CD4-positive, alpha-beta T cell treated with Interleukin-4 for 1 hour (primary cell): ENCODE results near the gene PROKR1.
"Not testable (repeated sequence)": the region's sequence is repeated elsewhere in the genome, so short reads cannot be mapped to it uniquely, and the experiment has no call there.

Experiments used
- DNase-seq, 2 donors: peaks; one replicate each; pipeline ENCODE4 v3.0.0-alpha.2; 2020 to 2022

The PROKR1 gene

GRCh38 chr2:68659081-68659480 is 15.7 kb downstream of the PROKR1 start:
- no peak for DNase-seq

DNA sequence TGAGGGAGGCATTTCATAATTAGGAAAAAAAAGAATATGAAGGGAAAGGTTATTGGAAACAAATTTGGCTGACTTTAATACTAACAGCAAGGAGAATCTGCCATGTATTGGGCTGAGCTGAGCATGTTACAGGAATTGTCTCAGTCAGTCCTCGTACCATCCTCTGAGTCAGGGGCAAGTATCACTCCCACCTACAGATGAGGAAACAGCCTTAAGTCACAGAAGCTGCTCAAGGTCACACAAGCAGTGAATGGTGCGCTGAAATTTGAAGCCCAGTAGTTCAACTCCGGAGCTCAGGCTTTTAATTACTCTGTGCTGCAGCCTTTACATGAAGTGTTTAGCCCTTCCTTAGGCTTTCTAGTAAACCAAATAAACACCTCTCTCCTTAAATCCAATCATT is 17.3 kb downstream of the PROKR1 start:
- DNase-seq = no peak

GRCh38 chr2:68662466-68662865 is 19.1 kb downstream of the PROKR1 start:
- no peak for DNase-seq

- no peak for DNase-seq
Measured at GRCh38 chr2:68663371-68664156, 20.2 kb downstream of the PROKR1 start.

GRCh38 chr2:68667371-68667770 is 24.0 kb downstream of the PROKR1 start:
- DNase-seq = no peak

- no peak for DNase-seq
Measured at GRCh38 chr2:68669651-68670050, 26.3 kb downstream of the PROKR1 start.

DNA sequence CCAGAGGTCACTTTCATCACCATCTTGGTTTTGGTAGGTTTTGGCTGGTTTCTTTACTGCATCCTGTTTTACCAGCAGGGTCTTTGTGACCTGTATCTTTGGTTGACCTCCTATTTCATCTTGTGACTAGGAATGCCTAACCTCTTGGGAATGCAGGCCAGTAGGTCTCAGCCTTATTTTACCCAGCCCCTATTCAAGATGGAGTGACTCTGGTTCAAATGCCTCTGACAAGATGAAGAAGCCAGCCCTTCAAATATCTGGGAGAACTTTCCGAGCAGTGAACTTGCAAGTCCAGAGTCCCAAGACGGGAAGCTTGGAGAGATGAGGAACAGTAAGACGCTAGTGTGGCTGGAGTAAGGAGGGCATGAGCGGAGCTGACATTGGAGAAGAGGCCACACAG is 28.6 kb downstream of the PROKR1 start:
- DNase-seq = no peak

- DNase-seq = no peak
Measured at GRCh38 chr2:68673631-68674030, 30.3 kb downstream of the PROKR1 start.

- no peak for DNase-seq
Measured at GRCh38 chr2:68675470-68675869, 32.1 kb downstream of the PROKR1 start.

DNA sequence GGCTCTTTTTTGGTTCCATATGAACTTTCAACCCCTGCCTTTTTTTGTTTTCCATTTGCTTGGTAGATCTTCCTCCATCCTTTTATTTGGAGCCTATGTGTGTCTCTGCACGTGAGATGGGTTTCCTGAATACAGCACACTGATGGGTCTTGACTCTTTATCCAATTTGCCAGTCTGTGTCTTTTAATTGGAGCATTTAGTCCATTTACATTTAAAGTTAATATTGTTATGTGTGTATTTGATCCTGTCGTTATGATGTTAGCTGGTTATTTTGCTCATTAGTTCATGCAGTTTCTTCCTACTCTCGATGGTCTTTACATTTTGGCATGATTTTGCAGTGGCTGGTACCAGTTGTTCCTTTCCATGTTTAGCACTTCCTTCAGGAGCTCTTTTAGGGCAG is 34.5 kb downstream of the PROKR1 start:
- DNase-seq = not testable (repeated sequence)

DNA sequence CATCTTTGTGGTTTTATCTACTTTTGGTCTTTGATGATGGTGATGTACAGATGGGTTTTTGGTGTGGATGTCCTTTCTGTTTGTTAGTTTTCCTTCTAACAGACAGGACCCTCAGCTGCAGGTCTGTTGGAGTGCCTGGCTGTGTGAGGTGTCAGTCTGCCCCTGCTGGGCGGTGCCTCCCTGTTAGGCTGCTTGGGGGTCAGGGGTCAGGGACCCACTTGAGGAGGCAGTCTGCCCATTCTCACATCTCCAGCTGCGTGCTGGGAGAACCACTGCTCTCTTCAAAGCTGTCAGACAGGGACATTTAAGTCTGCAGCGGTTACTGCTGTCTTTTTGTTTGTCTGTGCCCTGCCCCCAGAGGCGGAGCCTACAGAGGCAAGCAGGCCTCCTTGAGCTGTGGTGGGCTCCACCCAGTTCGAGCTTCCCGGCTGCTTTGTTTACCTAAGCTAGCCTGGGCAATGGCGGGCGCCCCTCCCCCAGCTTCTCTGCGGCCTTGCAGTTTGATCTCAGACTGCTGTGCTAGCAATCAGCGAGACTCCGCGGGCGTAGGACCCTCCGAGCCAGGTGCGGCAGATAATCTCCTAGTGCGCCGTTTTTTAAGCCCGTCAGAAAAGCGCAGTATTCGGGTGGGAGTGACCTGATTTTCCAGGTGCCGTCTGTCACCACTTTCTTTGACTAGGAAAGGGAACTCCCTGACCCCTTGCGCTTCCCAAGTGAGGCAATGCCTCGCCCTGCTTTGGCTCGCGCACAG is 36.0 kb downstream of the PROKR1 start:
- DNase-seq = peak in 1 of 2 donors; percentile 12

DNA sequence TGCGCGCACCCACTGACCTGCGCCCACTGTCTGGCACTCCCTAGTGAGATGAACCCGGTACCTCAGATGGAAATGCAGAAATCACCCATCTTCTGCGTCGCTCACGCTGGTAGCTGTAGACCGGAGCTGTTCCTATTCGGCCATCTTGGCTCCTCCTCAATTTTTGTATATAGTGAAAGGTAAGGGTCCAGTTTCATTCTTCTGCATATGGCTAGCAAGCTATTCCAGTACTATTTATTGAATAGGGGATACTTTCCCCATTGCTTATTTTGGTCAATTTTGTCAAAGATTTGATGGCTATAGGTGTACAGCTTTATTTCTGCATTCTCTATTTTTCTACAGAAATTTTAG is 36.5 kb downstream of the PROKR1 start:
- DNase-seq = not testable (repeated sequence)

DNA sequence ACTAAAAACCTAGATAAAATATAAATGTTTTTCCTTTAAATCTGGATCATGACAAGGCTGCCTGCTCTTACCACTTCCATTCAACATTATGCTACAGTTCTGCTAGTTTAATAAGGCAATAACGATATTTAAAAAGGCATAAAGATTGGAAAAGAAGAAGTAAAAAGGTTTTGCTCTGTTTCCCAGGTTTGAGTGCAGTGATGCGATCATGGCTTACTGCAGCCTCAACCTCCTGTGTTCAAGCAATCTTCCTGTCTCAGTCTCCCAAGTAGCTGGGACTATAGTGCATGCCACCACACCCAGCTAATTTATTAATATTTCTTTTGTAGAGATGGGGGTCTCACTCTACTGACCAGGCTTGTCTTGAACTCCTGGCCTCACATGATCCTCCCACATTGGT is 40.8 kb downstream of the PROKR1 start:
- no peak for DNase-seq

- no peak for DNase-seq
Measured at GRCh38 chr2:68686178-68686577, 42.8 kb downstream of the PROKR1 start.

DNA sequence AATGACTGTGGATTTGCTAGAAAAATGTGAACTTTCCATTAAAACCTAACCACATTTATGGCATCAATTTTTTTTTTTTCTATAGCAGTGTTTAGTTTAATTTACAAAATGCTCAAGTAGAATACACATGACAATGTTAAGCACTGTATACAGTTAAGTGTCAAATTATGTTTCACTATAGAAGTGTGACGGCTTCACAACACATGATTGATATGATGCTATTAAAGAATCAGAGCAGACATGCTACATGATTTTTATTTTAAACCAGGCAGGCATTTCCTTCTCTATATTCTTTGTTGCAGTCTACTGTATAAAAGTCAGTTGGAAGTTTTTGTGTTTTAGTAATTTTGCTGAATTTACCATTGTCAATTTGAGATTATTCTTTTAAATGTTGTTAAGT is 43.6 kb downstream of the PROKR1 start:
- no peak for DNase-seq

- DNase-seq = peak; percentile 14 to 50
Measured at GRCh38 chr2:68689553-68690537, 46.5 kb downstream of the PROKR1 start.

GRCh38 chr2:68690851-68691250 is 47.5 kb downstream of the PROKR1 start:
- no peak for DNase-seq

- no peak for DNase-seq
Measured at GRCh38 chr2:68692511-68692910, 49.1 kb downstream of the PROKR1 start.

DNA sequence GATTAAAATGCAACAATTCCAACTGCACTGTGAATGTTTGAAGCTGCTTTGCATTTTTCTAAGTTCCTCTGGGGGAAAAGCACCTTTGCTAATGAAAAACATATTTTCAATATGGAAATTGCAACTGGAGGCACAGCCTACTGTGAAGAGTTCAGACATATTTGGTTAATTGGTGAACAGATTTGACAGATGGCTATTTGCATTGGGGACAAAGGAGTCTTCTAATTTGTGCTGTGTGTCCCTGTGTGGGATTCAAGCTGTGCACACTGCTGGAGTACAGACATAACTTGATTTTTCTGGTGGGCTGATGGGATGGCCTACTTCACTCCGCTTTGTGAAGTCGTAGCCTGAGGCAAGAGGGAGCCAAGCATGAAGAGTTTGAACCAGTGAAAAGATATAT is 50.6 kb downstream of the PROKR1 start:
- no peak for DNase-seq

DNA sequence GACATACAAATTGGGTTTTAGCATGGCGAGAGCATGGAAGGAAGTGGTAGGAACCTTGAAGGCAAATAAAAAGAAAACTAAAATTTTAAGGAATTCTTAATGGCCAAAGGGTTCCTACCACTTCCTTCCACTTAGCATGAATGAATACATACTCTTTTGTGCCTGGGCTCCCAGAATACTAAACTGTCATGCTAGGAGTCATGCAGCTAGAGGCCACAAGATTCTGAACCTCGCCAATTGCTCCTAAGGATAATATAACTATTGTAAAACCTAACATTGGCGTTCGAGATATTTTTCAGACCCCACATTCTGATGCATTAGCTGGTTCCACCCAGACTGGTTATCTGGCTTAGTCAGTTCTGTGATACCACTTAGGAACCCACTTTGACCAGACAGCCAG is 52.6 kb downstream of the PROKR1 start:
- no peak for DNase-seq

DNA sequence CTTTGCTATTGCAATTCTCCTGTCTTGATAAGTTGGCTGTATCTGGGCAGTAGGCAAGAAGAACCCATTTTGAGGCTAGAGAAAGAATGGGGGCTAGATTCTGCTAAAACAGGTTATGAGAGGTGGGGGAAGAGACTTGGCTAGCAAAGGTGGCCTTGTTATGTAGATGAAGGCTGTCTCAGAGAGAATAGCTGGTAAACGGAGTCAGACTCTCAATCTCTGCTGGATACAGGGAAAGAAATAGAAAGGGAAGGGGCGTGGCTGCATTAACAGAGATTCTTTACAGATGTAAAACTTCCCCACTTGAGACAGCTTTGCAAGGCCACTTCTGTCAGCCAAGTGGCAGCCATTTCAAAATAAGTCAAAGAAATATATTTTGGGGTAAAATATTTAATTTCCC is 53.2 kb downstream of the PROKR1 start:
- no peak for DNase-seq

GRCh38 chr2:68698567-68699377 is 55.4 kb downstream of the PROKR1 start:
- no peak for DNase-seq
